Stimulated activated CD8-positive, alpha-beta memory T cell treated with anti-CD3 and anti-CD28 coated beads, Interleukin-7, amount 100 ng/mL, for 1 hour (primary cell): ENCODE data around the gene ITPRIP.

Source experiments
- DNase-seq, 2 donors: peaks; one replicate each; pipeline ENCODE4 v3.0.0-alpha.2; 2020; ENCODE audit warnings: low read depth in 2 of 2

ITPRIP gene

GRCh38 chr10:104279550-104280259 lies 58.6 kb downstream of the ITPRIP start:
- no peak for DNase-seq

- no peak for DNase-seq
Measured at GRCh38 chr10:104277785-104278184, 60.5 kb downstream of the ITPRIP start.

DNA sequence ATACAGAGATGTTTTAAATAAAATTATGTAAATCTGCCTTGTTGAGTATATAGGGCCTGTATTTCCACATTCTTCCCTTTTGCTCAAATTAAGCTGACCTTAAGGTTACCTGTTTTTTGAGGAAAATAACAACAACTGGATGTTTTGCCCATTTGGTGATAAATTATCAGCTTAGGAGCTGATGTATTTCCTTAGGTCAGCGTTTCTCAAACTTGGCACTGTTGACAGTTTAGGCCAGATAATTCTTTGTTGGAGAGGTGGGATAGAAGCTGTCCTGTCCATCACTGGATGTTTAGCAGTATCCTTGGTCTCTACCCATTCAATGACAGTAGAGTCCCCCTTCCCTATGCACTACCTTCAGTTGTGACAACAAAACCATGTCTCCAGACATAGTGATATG lies 62.1 kb downstream of the ITPRIP start:
- no peak for DNase-seq

GRCh38 chr10:104274762-104275721 lies 63.2 kb downstream of the ITPRIP start:
- DNase-seq = no peak

DNA sequence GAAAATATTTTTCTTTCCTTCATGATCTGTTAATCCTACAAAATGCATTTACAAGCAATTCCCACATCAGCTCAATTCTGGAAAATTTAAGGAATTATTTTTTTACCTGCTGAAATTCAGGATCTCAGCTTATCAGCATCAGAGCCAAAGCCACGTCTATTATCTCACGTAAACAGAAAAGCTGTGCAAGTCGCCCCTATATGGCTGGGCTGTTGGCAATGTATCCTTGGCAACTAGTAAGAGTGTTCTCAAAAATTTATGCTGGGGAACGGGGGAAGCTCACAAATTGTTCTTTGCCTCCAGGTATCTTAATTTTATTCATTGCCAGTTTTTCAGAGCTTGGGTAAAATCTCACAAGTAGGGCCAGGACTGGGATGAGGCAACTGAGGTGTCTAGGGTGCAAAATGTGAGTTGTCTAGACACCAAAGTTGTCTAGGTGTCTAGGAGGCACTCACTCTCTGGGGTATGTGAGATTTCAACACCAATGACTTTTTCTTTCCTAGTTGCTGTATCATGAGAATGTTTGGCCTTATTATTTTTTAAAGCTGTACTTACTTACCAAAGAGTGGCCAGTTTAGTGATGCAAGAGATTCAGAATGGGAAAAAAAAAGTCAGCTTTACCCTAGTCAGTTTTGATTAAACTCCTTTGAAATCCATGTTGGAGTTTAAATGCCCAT lies 64.2 kb downstream of the ITPRIP start:
- no peak for DNase-seq

GRCh38 chr10:104273286-104273685 lies 65.0 kb downstream of the ITPRIP start:
- no peak for DNase-seq

- peak; percentile 91 to 93 for DNase-seq
Measured at GRCh38 chr10:104268713-104269645, 69.3 kb downstream of the ITPRIP start, which contains the start of gene GSTO2. Gene GSTO2, plus strand, starts transcription at chr10:104269184. Its CDS starts 5,732 bp downstream, at chr10:104274916.

DNA sequence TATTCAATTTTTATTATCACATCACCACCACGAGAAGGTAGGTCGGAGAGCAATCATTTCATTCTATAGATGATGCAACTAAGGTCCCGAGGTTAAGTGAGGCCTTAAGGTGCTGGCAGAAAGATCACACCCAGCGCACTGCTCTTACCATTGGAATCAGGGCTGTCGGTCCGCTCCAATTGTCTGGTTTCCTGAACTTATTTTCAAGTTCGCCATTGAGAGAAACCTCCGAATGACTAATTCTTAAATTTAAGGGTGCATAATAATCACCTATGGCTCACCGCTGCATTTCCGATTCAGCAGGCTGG lies 69.9 kb downstream of the ITPRIP start:
- no peak for DNase-seq

- DNase-seq = no peak
Measured at GRCh38 chr10:104267721-104268404, 70.4 kb downstream of the ITPRIP start.

- DNase-seq = no peak
Measured at GRCh38 chr10:104264783-104265182, 73.5 kb downstream of the ITPRIP start.

- no peak for DNase-seq
Measured at GRCh38 chr10:104262055-104262454, 76.2 kb downstream of the ITPRIP start.

DNA sequence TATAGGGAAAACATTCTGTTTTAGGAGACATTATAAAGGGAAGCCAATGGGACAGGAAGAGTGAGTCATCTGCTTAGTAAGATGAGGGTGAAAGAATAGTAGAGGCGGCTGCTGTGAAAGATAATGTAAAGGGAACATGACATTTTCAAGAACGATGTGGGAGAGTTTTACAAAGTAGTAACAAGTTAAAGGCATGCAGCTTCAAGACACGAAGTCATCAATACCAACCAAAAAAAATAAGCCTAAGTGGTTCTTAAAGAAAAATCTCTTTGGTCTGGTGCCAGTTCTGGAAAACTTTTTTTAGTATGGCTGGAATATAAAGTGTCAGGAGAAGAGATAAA lies 77.5 kb downstream of the ITPRIP start:
- no peak for DNase-seq

GRCh38 chr10:104259999-104260774 lies 78.1 kb downstream of the ITPRIP start:
- DNase-seq = no peak
